CD4-positive, alpha-beta memory T cell (primary cell): Measurements from ENCODE around the gene TIMM23. TPM values are rescaled to one million over a fixed set of nuclear protein-coding genes. Genes with fewer than 3 reads are reported as not detected.
A peak's percentile ranks its signal among the peaks of the same experiment; 100 is the strongest.
"Not testable (repeated sequence)": the region's sequence is repeated elsewhere in the genome, so short reads cannot be mapped to it uniquely, and the experiment has no call there.

ENCODE experiments used
- CTCF ChIA-PET: fragments of 350-600 bp; sonication (Branson Sonifier 250); formaldehyde crosslinking; loops from one replicate; lab custom pipeline; 2021; ENCODE audit warnings: inconsistent platforms; ENCODE audit not compliant: partially characterized antibody; lab: Charles Lee
- POLR2A ChIA-PET: fragments of 350-600 bp; sonication (Branson Sonifier 250); formaldehyde crosslinking; loops from one replicate; lab custom pipeline; 2021; ENCODE audit not compliant: partially characterized antibody; lab: Charles Lee
- DNase-seq, 5 donors: peaks; one replicate each; pipeline versions ENCODE4 v3.0.0 to v3.0.0-alpha.2; 2020 to 2022; ENCODE audit warnings: mixed read lengths in 1 of 5
- H3K27ac ChIP-seq: one replicate; pipeline ENCODE4 v1.7.0; 2013; ENCODE audit warnings: low read depth, low read length
- H3K27me3 ChIP-seq: 2 replicates; pipeline ENCODE4 v1.7.0; 2013; ENCODE audit warnings: mild to moderate bottlenecking, low read length, moderate library complexity; ENCODE audit not compliant: insufficient read depth
- H3K36me3 ChIP-seq: 2 replicates; pipeline ENCODE4 v1.7.0; 2013; ENCODE audit warnings: mild to moderate bottlenecking, low read length, moderate library complexity; ENCODE audit not compliant: insufficient read depth
- H3K4me1 ChIP-seq: 2 replicates; pipeline ENCODE4 v1.7.0; 2013; ENCODE audit warnings: mild to moderate bottlenecking, low read length, moderate library complexity; ENCODE audit not compliant: insufficient read depth
- H3K4me3 ChIP-seq, 2 donors: one replicate each; pipeline ENCODE4 v1.7.0; 2013; ENCODE audit warnings: low read length in 2 of 2, mild to moderate bottlenecking in 1 of 2
- H3K9me3 ChIP-seq, 2 donors: one replicate each; pipeline ENCODE4 v1.7.0; 2013; ENCODE audit warnings: low read length in 2 of 2, control low read depth in 1 of 2; ENCODE audit not compliant: control insufficient read depth in 1 of 2
- H3K27ac Mint-ChIP-seq, 7 donors: one replicate each; pipeline ENCODE4 v1.8.0; 2020 to 2021; ENCODE audit warnings: mixed read lengths in 7 of 7, mild to moderate bottlenecking in 6 of 7, inconsistent platforms in 3 of 7, moderate library complexity in 3 of 7
- H3K27me3 Mint-ChIP-seq, 2 donors: one replicate each; pipeline ENCODE4 v1.8.0; 2020 to 2021; ENCODE audit warnings: mixed read lengths in 2 of 2
- H3K36me3 Mint-ChIP-seq, 2 donors: one replicate each; pipeline ENCODE4 v1.8.0; 2020 to 2021; ENCODE audit warnings: mixed read lengths in 2 of 2, inconsistent platforms in 1 of 2, mild to moderate bottlenecking in 1 of 2
- H3K4me1 Mint-ChIP-seq, 4 donors: one replicate each; pipeline ENCODE4 v1.8.0; 2020 to 2021; ENCODE audit warnings: mixed read lengths in 4 of 4, mild to moderate bottlenecking in 1 of 4
- H3K4me3 Mint-ChIP-seq, 8 donors: one replicate each; pipeline ENCODE4 v1.8.0; 2020 to 2021; ENCODE audit warnings: mixed read lengths in 8 of 8, mild to moderate bottlenecking in 7 of 8, moderate library complexity in 6 of 8, inconsistent platforms in 3 of 8
- H3K9me3 Mint-ChIP-seq, 8 donors: one replicate each; pipeline ENCODE4 v1.8.0; 2020 to 2021; ENCODE audit warnings: mixed read lengths in 8 of 8, mild to moderate bottlenecking in 5 of 8, inconsistent platforms in 3 of 8, moderate library complexity in 1 of 8
- intact Hi-C: fragments of 100-400 bp; cut with micrococcal nuclease; formaldehyde crosslinking; loops from one replicate; pipeline ENCODE4 v1.15.1; 2023
- polyA plus RNA-seq, 2 donors: library from polyadenylated mRNA; unstranded; fragments of 300-500 nt; fragmentation: Illumina TruSeq; gene quantifications; one replicate each; pipeline ENCODE4 v1.2.3, GENCODE V29; 2021
- total RNA-seq, 2 experiments: library from RNA; stranded (reverse); gene quantifications; one replicate each; pipeline ENCODE4 v1.2.3, GENCODE V29; 2021

The TIMM23 gene
- total and polyA plus RNA-seq, 4 experiments from 2014 or later, result 25.0 to 66.6 (median 44.1) TPM

DNA sequence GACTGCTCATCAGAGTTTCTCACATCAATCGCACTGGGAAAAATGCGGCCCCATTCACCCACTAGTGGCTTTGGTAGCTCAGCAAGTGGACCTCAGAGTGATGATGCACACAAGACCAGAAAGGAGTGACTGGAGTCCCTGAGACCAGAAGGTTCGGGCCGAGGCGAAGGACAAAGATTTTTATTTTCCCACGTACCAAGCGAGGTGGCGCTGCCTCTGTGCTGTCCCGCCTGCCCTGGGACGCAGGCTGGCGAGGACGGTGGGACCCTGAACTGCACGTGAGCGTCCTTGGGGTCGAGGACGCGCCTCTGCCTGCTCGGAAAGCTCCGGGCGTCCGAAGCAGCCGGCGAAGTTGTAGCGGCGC lies 565 bp upstream of the TIMM23 start:
- H3K27ac ChIP-seq, result peak overlapping the region; percentile 69
- peak overlapping the region; percentile 98 to 100 (median 99) for H3K4me3 Mint-ChIP-seq
- POLR2A ChIA-PET, result interaction anchor here (1.0 kb wide), 1 partner anchor 106 kb away, joined by 3 read pairs; no protein-coding TSS in a partner anchor
- peak overlapping the region; percentile 61 to 96 (median 91) for H3K27ac Mint-ChIP-seq
- intact Hi-C loops, CTCF ChIA-PET, H3K27me3 ChIP-seq, H3K9me3 Mint-ChIP-seq, H3K27me3 Mint-ChIP-seq, H3K9me3 ChIP-seq, H3K36me3 ChIP-seq: not testable (repeated sequence)
- peak overlapping the region; percentile 74 to 93 for H3K4me3 ChIP-seq
- H3K4me1 Mint-ChIP-seq, result peaks cover 19 to 61% (median 36%) of the 10 kb centered on the region in 4 donors
- peaks cover 4 to 22% of the 10 kb centered on the region in 2 donors for H3K36me3 Mint-ChIP-seq
- H3K4me1 ChIP-seq, result peaks cover 24% of the 10 kb centered on the region
- DNase-seq, result peak in 2 of 5 donors; percentile 11 to 37

DNA sequence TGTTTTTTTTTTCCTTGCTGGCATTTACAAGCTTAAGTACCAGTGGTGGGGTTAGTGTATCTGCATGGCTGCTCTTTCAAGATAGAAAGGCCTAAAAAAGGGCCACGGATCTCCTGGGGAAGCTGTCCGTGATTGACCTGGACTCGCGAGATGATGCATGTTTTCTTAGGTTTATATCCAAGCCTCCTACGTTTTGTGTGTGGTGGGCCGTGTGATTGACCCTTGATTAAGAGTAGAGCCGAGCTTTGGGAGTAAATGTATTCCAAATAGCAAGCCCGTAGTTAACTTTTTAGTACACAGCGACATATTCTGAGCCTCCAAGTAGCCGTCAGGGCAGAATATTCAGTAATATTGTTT lies 502 bp downstream of the TIMM23 start:
- DNase-seq, H3K9me3 Mint-ChIP-seq, H3K36me3 ChIP-seq, H3K27me3 Mint-ChIP-seq, intact Hi-C loops, H3K27me3 ChIP-seq, H3K9me3 ChIP-seq, CTCF ChIA-PET: not testable (repeated sequence)
- H3K27ac Mint-ChIP-seq, result peak overlapping the region; percentile 93 to 97 (median 96)
- H3K4me3 Mint-ChIP-seq, result peak overlapping the region; percentile 98 to 100 (median 99)
- Histone ChIP-seq H3K27ac (peak overlapping the region; percentile 69), H3K4me3 (peak overlapping the region; percentile 74 to 93), H3K4me1 (peaks cover 24% of the 10 kb centered on the region)
- peaks cover 19 to 56% (median 33%) of the 10 kb centered on the region in 4 donors for H3K4me1 Mint-ChIP-seq
- peaks cover 4 to 22% of the 10 kb centered on the region in 2 donors for H3K36me3 Mint-ChIP-seq
- POLR2A ChIA-PET, result interaction anchor here (1.0 kb wide), 1 partner anchor 104 kb away, joined by 3 read pairs; no protein-coding TSS in a partner anchor

DNA sequence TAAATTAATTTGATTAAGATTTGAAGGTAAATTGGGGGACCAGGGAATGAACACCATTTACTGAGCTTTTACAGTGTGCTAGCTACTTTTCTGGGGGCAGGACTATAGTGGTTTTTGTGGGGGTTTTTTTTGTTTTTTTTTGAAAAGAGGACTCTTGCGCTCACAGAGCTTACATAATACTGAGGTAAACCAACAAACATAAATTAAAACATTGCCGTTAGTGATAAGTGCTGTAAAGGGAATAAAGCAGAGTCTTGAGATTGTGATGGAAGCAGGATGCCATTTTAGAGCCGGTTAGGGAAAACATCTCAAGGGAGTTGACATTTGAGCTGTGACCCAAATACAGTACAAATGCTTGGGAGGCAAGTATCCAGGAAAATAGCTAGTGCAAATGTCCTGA lies 1.8 kb downstream of the TIMM23 start:
- H3K4me3 ChIP-seq, intact Hi-C loops, H3K27me3 ChIP-seq, H3K36me3 ChIP-seq, DNase-seq, H3K27me3 Mint-ChIP-seq, H3K27ac ChIP-seq, CTCF ChIA-PET, H3K9me3 ChIP-seq, H3K9me3 Mint-ChIP-seq: not testable (repeated sequence)
- Mint-ChIP-seq H3K36me3 (peaks cover 6 to 25% of the 10 kb centered on the region in 2 donors), H3K4me3 (peak overlapping the region in 7 of 8 donors; percentile 22 to 100 (median 36)), H3K4me1 (peaks cover 16 to 47% (median 31%) of the 10 kb centered on the region in 4 donors), H3K27ac (peak overlapping the region in 5 of 7 donors; percentile 42 to 93 (median 61))
- peaks cover 24% of the 10 kb centered on the region for H3K4me1 ChIP-seq
- POLR2A ChIA-PET, result interaction anchor here (0.6 kb wide), 1 partner anchor 63 kb away, joined by 3 read pairs; no protein-coding TSS in a partner anchor

DNA sequence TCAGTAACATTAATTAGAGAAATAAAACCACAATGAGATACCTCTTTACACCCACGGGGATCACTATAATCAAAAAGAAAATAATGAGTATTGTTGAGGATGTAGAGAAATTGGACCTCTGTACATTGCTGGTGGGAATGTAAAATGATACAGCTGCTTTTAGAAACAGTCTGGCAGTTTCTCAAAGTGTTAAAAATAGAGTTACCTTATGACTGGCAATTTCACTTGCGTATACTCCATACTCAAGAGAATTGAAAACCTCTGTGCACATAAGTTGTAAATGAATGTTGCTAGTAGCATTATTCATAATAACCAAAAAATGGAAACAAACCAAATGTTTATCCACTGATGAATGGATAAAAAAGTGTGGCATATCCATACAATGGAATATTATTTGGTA lies 6.3 kb downstream of the TIMM23 start:
- POLR2A ChIA-PET, CTCF ChIA-PET, H3K27me3 ChIP-seq, H3K4me3 Mint-ChIP-seq, H3K27ac Mint-ChIP-seq, intact Hi-C loops, H3K9me3 ChIP-seq, DNase-seq, H3K9me3 Mint-ChIP-seq, H3K4me3 ChIP-seq, H3K36me3 ChIP-seq, H3K27me3 Mint-ChIP-seq, H3K4me1 ChIP-seq, H3K27ac ChIP-seq: not testable (repeated sequence)
- Mint-ChIP-seq H3K36me3 (peaks cover 4 to 23% of the 10 kb centered on the region in 2 donors), H3K4me1 (peaks cover 7 to 17% (median 9%) of the 10 kb centered on the region in 4 donors)

DNA sequence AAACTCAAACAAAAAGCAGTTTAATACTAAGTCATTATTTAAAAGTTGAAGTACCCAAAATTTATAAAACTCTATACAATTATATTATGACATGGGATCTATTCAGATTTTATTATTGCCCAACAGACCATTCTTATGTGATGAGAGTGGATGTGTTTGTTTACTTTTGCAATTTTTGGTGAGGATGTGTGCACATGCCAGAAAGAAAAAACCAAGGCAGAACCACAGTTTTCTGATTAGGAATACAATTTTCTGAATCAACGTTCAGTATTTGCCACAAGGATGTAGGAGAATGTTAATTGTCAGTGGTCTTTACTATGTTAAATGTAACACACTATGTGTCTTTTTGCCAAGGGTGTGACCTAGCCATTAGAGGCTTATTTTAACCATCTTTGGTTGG lies 9.1 kb downstream of the TIMM23 start:
- H3K9me3 Mint-ChIP-seq, H3K27me3 ChIP-seq, H3K4me3 Mint-ChIP-seq, H3K27ac ChIP-seq, intact Hi-C loops, H3K36me3 ChIP-seq, CTCF ChIA-PET, H3K27me3 Mint-ChIP-seq, H3K4me3 ChIP-seq, H3K4me1 Mint-ChIP-seq, H3K27ac Mint-ChIP-seq, H3K4me1 ChIP-seq, POLR2A ChIA-PET, DNase-seq, H3K9me3 ChIP-seq: not testable (repeated sequence)
- peaks cover 14 to 24% of the 10 kb centered on the region in 2 donors for H3K36me3 Mint-ChIP-seq

DNA sequence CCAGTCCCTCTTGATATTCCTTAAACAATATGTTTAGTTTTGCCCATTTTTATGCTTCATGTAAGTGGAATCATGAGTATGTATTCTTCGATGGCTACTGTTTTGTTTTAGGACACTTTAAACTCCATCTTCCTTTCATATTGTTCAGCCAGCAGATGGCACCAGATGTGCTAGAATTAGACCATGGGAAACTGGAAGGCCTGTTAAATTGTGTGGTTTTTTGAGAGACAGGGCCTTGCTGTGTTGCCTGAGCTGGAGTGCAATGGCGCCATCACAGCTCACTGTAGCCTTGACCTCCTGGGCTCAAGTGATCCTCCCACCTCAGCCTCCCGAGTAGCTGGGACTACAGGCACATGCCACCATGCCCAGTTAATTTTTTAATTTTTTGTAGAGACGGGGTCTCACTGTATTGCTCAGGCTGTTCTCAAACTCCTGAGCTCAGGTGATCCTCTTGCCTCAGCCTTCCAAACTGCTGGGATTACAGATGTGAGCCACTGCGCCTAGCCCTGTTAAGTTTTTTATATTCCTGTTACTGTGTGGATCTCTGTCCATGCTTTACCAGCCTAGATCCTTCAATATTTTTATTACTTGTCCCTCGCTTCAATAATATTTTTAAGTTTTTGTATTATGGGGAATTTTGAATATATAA lies 11.4 kb downstream of the TIMM23 start:
- H3K9me3 Mint-ChIP-seq, H3K4me3 ChIP-seq, H3K27me3 ChIP-seq, POLR2A ChIA-PET, H3K4me3 Mint-ChIP-seq, H3K4me1 ChIP-seq, H3K36me3 ChIP-seq, H3K4me1 Mint-ChIP-seq, H3K27me3 Mint-ChIP-seq, H3K27ac ChIP-seq, H3K9me3 ChIP-seq: not testable (repeated sequence)
- CTCF ChIA-PET, result interaction anchor here (2.0 kb wide), 1 partner anchor 46 kb away, joined by 5 read pairs; no protein-coding TSS in a partner anchor
- H3K27ac Mint-ChIP-seq, result peak overlapping the region in 2 of 7 donors; percentile 79 to 80
- intact Hi-C loops, result loop anchor here (2.0 kb wide), 1 partner anchor 45 kb away; no protein-coding TSS in a partner anchor
- peaks cover 16 to 37% of the 10 kb centered on the region in 2 donors for H3K36me3 Mint-ChIP-seq
- DNase-seq, result peak; percentile 48 to 54 (median 50)

DNA sequence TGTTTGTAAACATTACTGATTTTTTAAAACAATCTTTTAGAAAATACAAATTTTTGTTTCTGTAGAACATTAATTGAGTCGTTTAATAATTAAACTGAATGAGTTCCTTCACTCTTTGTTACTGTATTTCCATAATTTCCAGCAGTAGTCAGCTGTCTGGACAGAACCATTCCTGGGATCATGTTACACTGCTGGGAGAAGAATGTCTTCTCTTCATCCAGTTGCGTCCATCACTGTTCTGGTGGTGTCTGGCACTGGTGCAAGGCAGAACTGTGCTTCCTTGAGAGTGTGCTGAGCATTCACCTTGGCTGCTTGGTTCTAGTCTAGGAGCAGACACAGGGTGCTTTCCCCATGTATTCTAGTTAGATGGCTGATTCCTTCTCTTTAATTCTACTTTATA lies 12.2 kb downstream of the TIMM23 start:
- peaks cover 12 to 40% of the 10 kb centered on the region in 2 donors for H3K36me3 Mint-ChIP-seq
- H3K27me3 Mint-ChIP-seq, H3K4me3 ChIP-seq, H3K27me3 ChIP-seq, H3K4me1 ChIP-seq, CTCF ChIA-PET, intact Hi-C loops, H3K4me1 Mint-ChIP-seq, H3K36me3 ChIP-seq, H3K9me3 Mint-ChIP-seq, H3K27ac ChIP-seq, H3K4me3 Mint-ChIP-seq, POLR2A ChIA-PET, H3K27ac Mint-ChIP-seq, DNase-seq, H3K9me3 ChIP-seq: not testable (repeated sequence)
